Muscle of leg (tissue), 11 donors: Measurements from ENCODE around the gene YRDC. TPM values are rescaled to one million over a fixed set of nuclear protein-coding genes. Genes with fewer than 3 reads are reported as not detected.

Source experiments
- DNase-seq: peaks from one replicate; pipeline ENCODE4 v3.0.0; 2013
- H3K27ac ChIP-seq: one replicate; pipeline ENCODE4 v1.5.1; 2013; ENCODE audit warnings: mild to moderate bottlenecking, low read length, control low read depth
- H3K27me3 ChIP-seq: one replicate; pipeline ENCODE4 v1.6.1; 2013; ENCODE audit warnings: low read length; ENCODE audit not compliant: control insufficient read depth, insufficient read depth
- H3K36me3 ChIP-seq: one replicate; pipeline ENCODE4 v1.6.1; 2013; ENCODE audit warnings: low read length; ENCODE audit not compliant: control insufficient read depth, insufficient read depth
- H3K4me1 ChIP-seq: one replicate; pipeline ENCODE4 v1.6.1; 2013; ENCODE audit warnings: low read length; ENCODE audit not compliant: control insufficient read depth, insufficient read depth
- H3K4me3 ChIP-seq: one replicate; pipeline ENCODE4 v1.5.1; 2013; ENCODE audit warnings: low read length, control low read depth
- H3K9me3 ChIP-seq: replicated peaks from 2 replicates; pipeline ENCODE4 v1.6.1; 2013; ENCODE audit warnings: low read depth, low read length; ENCODE audit not compliant: control insufficient read depth
- WGBS: methylation state at CpG from one replicate; pipeline ENCODE4 v1.1.5; 2013; ENCODE audit warnings: missing lambda C conversion rate; ENCODE audit not compliant: insufficient coverage; 5-methylcytosine and 5-hydroxymethylcytosine counted together
- polyA plus RNA-seq, 8 donors: library from polyadenylated mRNA; unstranded; fragments of 120-200 nt; gene quantifications; one replicate each; pipeline versions ENCODE4 v1.2.1 to v1.2.3, GENCODE V29; 2013; ENCODE audit warnings: inconsistent platforms in 1 of 8, low replicate concordance in 1 of 8; ENCODE audit not compliant: insufficient read length in 8 of 8, insufficient read depth in 1 of 8
- total RNA-seq: library from RNA; stranded (reverse); fragments of 120-200 nt; gene quantifications from one replicate; pipeline ENCODE4 v1.2.4, GENCODE V29; 2013

Gene YRDC
- total and polyA plus RNA-seq, 9 donors: 6.3 to 9.6 (median 7.2) TPM

DNA sequence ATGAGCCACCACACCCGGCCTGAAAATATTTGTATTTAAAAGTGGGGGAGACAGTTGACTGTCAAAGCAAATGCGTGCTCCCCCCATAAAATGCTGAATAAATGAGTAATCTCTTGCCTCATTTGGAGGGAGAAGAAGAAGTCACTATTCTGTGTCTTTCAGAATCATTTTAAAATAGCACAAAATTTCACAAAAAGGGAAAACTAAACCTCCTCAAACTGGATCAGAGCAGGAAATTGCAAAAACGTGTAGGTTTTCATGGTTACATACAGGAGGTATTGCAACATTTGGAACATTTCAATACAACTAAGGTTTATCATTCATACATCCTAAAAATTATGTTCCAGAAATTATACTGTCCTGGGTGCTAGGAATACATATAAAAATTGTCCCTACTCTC is 37.8 kb upstream of the YRDC start:
- Histone ChIP-seq H3K27me3 (no peaks in the 10 kb centered on the region), H3K27ac (no peak overlapping the region), H3K4me3 (no peak overlapping the region), H3K36me3 (peaks cover 3% of the 10 kb centered on the region), H3K9me3 (no peaks in the 10 kb centered on the region), H3K4me1 (no peaks in the 10 kb centered on the region)
- DNase-seq: no peak
- WGBS: no CpG with 5 or more reads among the region's 3 CpGs

DNA sequence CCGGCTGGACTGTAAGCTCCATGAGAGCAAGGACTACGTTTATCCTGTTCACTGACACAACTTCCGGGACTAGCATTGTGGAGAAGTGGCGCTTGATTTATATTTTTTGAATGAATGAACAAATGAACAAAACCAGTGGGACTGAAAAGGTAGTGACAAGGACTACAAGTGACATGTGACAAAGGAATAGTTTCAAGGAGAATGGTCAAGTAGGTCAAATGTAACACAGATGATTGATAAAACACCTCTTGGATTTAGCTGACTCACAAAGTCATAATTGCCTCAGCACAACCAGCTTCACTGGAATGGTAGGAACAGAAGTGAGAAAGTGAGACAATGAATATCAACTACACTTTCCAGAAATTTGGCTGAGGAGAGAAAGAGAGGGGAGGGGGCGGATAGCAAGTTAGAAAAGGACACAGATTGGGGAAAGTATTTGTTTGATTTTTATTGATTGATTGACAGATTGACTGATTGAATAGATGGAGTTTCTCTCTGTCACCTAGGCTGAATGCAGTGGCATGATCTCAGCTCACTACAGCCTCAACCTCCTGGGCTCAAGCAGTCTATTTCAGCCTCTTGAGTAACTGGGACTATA is 37.1 kb upstream of the YRDC start:
- Histone ChIP-seq H3K4me1 (no peaks in the 10 kb centered on the region), H3K36me3 (peaks cover 3% of the 10 kb centered on the region), H3K9me3 (no peaks in the 10 kb centered on the region), H3K4me3 (no peak overlapping the region), H3K27ac (no peak overlapping the region), H3K27me3 (no peaks in the 10 kb centered on the region)
- 93% methylated on average over 3 of the region's 5 CpGs for WGBS
- DNase-seq: no peak

DNA sequence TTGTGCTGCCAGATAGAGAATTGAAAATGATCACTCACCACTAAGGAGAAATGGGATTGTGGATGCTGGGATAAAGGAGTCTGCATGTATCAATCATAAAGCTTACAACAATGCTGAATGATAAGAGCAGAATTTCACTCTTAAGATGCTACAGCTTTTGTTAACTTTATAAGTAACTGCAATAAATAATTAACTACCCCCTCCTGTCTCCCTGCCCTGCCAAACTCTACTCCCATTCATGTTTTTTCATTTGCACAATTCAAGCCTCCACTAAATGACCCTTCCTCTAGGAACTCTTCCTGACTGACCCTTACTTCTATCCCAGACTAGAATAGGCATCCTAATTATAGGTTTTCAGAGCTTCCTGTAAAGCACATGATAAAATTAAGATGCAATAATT is 36.5 kb upstream of the YRDC start:
- H3K27me3 ChIP-seq: no peaks in the 10 kb centered on the region
- no peak overlapping the region for H3K4me3 ChIP-seq
- peaks cover 9% of the 10 kb centered on the region for H3K36me3 ChIP-seq
- no peak overlapping the region for H3K27ac ChIP-seq
- DNase-seq: no peak
- no peaks in the 10 kb centered on the region for H3K9me3 ChIP-seq
- H3K4me1 ChIP-seq: no peaks in the 10 kb centered on the region

DNA sequence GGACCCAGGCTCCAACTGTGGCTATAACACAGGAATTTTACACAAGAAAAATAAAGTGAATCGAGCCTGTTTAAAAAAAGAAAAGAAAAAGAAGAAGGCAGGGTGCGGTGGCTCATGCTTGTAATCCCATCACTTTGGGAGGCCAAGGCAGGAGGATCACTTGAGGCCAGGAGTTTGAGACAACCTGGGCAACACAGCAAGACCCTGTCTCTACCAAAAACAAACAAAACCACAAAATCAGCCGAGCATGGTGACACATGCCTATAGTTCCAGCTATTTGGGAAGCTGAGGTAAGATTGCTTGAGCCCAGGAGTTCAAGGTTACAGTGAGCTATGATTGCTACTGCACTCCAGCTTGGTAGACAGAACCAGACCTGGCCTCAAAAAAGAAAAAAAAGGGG is 33.6 kb upstream of the YRDC start:
- H3K4me3 ChIP-seq: no peak overlapping the region
- H3K27ac ChIP-seq: no peak overlapping the region
- DNase-seq: no peak
- H3K36me3 ChIP-seq: peaks cover 30% of the 10 kb centered on the region
- 80% methylated on average over 1 of the region's 3 CpGs for WGBS
- H3K4me1 ChIP-seq: no peaks in the 10 kb centered on the region
- no peaks in the 10 kb centered on the region for H3K9me3 ChIP-seq
- no peaks in the 10 kb centered on the region for H3K27me3 ChIP-seq

DNA sequence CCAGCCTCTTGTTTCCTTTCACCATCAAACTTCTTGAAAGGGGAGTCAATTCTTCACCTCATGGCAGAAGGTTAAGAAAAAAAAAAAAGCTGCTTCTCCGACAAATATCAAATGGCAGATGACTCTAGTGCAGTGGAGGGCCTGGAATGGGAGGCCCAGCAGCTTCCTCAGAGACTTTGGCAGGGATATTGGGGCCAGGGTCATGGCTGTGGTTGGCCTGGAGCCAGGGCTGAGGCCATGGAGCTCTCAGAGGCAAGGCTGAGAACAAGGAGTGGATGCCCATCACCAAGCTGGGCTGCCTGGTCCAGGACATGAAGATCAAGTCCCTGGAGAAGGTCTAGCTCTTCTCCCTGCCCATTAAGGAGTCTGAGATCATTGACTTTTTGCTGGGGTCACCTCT is 32.7 kb upstream of the YRDC start:
- Histone ChIP-seq H3K27ac (no peak overlapping the region), H3K4me1 (no peaks in the 10 kb centered on the region), H3K27me3 (no peaks in the 10 kb centered on the region), H3K9me3 (no peaks in the 10 kb centered on the region), H3K4me3 (no peak overlapping the region), H3K36me3 (peaks cover 33% of the 10 kb centered on the region)
- DNase-seq: no peak
- WGBS: no CpG with 5 or more reads among the region's 1 CpG

DNA sequence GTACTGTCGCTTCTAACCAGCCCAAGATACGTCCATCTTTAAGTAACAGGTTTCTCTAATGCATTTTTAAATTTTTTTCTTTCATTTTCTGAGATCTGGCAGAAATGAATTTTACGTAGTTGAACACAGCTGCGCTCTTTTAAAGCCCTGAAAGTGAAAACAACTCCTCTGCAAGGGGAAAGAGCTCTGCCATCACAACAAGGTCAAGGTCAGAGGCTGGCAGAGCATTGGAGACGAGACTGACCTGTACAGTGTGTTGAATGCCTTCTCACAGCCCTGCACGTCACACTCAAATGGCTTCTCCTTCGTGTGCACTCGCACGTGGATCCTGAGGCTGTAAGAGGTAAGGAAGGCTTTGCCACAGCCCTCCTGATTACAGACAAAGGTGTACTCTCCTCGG is 31.7 kb upstream of the YRDC start:
- no peak overlapping the region for H3K4me3 ChIP-seq
- WGBS: 97% methylated on average over 8 of the region's 10 CpGs
- H3K36me3 ChIP-seq: peaks cover 42% of the 10 kb centered on the region
- no peaks in the 10 kb centered on the region for H3K27me3 ChIP-seq
- H3K9me3 ChIP-seq: no peaks in the 10 kb centered on the region
- no peaks in the 10 kb centered on the region for H3K4me1 ChIP-seq
- H3K27ac ChIP-seq: no peak overlapping the region
- no peak for DNase-seq

DNA sequence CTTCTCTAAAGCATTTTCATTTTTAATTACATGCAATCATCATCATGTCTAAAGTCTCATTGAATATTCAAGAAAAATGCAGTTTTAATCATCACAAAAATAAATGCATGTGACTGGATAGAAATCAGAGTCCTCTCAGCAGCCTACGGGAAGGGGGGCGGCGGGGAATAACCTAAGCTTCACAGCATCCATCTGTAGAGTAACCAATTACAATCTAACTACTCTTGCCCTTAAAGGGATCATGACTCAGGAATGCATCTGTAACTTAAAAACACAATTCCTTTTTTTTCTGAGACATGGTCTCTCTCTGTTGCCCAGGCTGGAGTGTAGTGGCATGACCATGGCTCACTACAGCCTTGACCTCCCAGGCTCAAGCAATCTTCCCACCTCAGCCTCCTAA is 28.8 kb upstream of the YRDC start:
- Histone ChIP-seq H3K4me1 (no peaks in the 10 kb centered on the region), H3K36me3 (peaks cover 57% of the 10 kb centered on the region), H3K27me3 (no peaks in the 10 kb centered on the region), H3K4me3 (no peak overlapping the region), H3K9me3 (no peaks in the 10 kb centered on the region), H3K27ac (no peak overlapping the region)
- no CpG with 5 or more reads among the region's 3 CpGs for WGBS
- no peak for DNase-seq

DNA sequence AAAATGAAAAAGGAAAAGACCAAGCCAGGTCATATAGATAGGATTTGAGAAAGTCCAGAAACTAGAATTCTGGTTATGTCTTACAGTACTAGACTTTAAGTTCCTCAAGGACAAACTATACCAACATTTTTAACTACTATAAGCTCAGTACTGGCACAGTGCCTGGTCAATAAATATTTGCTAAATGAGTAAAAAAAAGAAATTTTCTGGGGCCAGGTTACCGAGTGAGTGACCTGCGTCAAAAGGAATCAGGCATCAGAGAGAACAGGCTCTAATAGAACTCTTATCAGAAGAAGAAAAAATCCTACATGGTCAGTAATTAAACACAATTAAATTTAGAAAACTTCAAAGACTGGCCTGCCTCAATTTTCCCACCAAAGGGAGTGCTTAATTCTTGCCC is 23.8 kb upstream of the YRDC start:
- H3K4me1 ChIP-seq: no peaks in the 10 kb centered on the region
- no peak for DNase-seq
- H3K4me3 ChIP-seq: no peak overlapping the region
- H3K9me3 ChIP-seq: no peaks in the 10 kb centered on the region
- H3K36me3 ChIP-seq: peaks cover 47% of the 10 kb centered on the region
- H3K27me3 ChIP-seq: no peaks in the 10 kb centered on the region
- H3K27ac ChIP-seq: no peak overlapping the region
- no CpG with 5 or more reads among the region's 2 CpGs for WGBS

DNA sequence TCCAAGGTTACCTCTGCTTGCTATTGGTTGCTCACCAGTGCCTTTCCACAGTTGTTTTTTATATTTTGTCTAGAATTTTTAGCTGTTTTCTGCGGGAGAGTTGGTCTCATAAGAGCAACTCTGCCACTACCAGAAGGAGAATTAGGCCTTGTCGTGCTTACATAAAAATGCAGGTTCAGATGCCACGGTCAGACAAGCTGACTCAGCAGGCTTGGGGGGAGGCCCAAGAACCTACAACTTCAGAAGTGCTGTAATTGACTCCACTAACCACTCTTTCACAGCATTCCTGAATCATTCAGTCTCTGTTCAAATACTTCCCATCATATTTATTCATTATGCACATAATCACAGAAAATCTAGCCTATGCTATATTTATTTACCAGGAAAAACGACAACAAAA is 23.1 kb upstream of the YRDC start:
- H3K27ac ChIP-seq: no peak overlapping the region
- no peak for DNase-seq
- H3K27me3 ChIP-seq: no peaks in the 10 kb centered on the region
- no peaks in the 10 kb centered on the region for H3K4me1 ChIP-seq
- no CpG with 5 or more reads among the region's 4 CpGs for WGBS
- no peak overlapping the region for H3K4me3 ChIP-seq
- H3K36me3 ChIP-seq: peaks cover 51% of the 10 kb centered on the region
- no peaks in the 10 kb centered on the region for H3K9me3 ChIP-seq

DNA sequence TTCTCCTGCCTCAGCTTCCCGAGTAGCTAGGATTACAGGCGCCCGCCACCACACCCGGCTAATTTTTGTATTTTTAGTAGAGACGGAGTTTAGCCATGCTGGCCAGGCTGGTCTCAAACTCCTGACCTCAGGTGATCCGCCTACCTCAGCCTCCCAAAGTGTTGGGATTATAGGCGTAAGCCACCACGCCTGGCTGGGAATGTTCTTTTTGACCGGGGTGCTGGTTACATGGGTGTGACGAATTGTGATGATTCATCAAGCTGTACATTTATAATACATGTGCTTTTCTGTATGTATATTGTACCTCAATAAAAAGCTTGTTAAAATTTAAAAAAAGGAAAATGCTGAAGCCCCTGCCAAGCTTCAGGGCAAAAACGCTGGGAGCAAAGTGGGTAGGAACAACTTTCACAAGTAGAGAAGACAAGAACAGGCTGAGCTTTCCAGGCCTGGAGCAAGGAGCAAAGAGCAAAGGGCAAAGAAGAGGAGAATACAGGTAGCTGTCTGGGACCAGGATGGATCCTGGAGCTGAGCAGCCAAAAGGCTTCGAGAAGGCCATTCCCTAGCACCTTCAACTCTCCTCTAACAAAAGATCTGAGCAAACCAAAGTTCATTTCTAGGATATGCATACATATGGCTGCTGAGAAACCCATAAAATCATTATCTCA is 20.5 kb upstream of the YRDC start:
- WGBS: 78% methylated on average over 1 of the region's 12 CpGs
- Histone ChIP-seq H3K27me3 (no peaks in the 10 kb centered on the region), H3K9me3 (no peaks in the 10 kb centered on the region), H3K27ac (no peak overlapping the region), H3K4me1 (no peaks in the 10 kb centered on the region), H3K4me3 (no peak overlapping the region), H3K36me3 (peaks cover 32% of the 10 kb centered on the region)
- no peak for DNase-seq

DNA sequence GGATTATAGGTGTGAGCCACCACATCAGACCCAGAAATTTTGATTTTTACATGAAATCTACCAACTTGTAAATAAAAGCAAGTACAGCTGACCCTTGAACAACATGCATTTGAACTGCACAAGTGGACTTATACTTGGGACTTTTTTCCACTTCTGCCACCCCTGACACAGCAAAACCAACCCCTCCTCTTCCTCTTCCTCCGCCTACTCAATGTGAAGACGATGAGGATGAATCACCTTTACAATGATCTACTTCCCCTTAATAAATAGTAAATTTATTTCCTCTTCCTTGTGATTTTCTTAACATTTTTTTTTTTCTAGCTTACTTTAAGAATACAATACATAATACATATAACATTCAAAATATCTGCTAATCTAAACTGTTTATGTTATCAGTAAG is 17.5 kb upstream of the YRDC start:
- no peak for DNase-seq
- H3K4me1 ChIP-seq: no peaks in the 10 kb centered on the region
- H3K36me3 ChIP-seq: peaks cover 30% of the 10 kb centered on the region
- no peaks in the 10 kb centered on the region for H3K27me3 ChIP-seq
- H3K9me3 ChIP-seq: no peaks in the 10 kb centered on the region
- WGBS: 92% methylated on average over 2 of the region's 2 CpGs
- no peak overlapping the region for H3K27ac ChIP-seq
- H3K4me3 ChIP-seq: no peak overlapping the region
